Retinal pigment epithelial cell (primary cell): ENCODE results near the gene SEC31A.
"Not testable (repeated sequence)": the region's sequence is repeated elsewhere in the genome, so short reads cannot be mapped to it uniquely, and the experiment has no call there.

Experiments used
- DNase-seq: peaks from one replicate; pipeline ENCODE4 v3.0.0-alpha.2; 2010; ENCODE audit warnings: low read depth
- H3K4me3 ChIP-seq: 2 replicates; pipeline ENCODE4 v1.5.1; 2011; ENCODE audit warnings: mild to moderate bottlenecking, low read length, control low read depth, moderate library complexity
- CTCF ChIP-seq: conservative IDR thresholded peaks from 2 replicates; pipeline ENCODE4 v1.5.1; 2011; ENCODE audit warnings: low read depth, low read length, control low read depth, inconsistent platforms

The SEC31A gene

GRCh38 chr4:82851885-82852750 lies 38.8 kb downstream of the SEC31A start:
- no peak overlapping the region for H3K4me3 ChIP-seq
- DNase-seq, result peak; percentile 9
- TF ChIP-seq CTCF, result peak; percentile 61

- H3K4me3 ChIP-seq, result no peak overlapping the region
- TF ChIP-seq CTCF, result no peak
- no peak for DNase-seq
These were observed 39.6 kb downstream of the SEC31A start for GRCh38 chr4:82851318-82851717.

GRCh38 chr4:82850684-82851083 lies 40.3 kb downstream of the SEC31A start:
- H3K4me3 ChIP-seq, result no peak overlapping the region
- TF ChIP-seq CTCF, result no peak
- DNase-seq, result no peak

- no peak overlapping the region for H3K4me3 ChIP-seq
- DNase-seq, result no peak
- no peak for TF ChIP-seq CTCF
These were observed 42.2 kb downstream of the SEC31A start for GRCh38 chr4:82848706-82849105.

GRCh38 chr4:82842593-82842992 lies 48.4 kb downstream of the SEC31A start:
- H3K4me3 ChIP-seq, result no peak overlapping the region
- peak; percentile 50 for TF ChIP-seq CTCF
- no peak for DNase-seq

- TF ChIP-seq CTCF, result no peak
- no peak overlapping the region for H3K4me3 ChIP-seq
- DNase-seq, result no peak
These were observed 51.3 kb downstream of the SEC31A start for GRCh38 chr4:82839624-82840023.

- peak; percentile 63 for DNase-seq
- TF ChIP-seq CTCF, result no peak
- no peak overlapping the region for H3K4me3 ChIP-seq
These were observed 57.1 kb downstream of the SEC31A start for GRCh38 chr4:82833696-82834313.

- not testable (repeated sequence) for DNase-seq
These were observed 57.9 kb downstream of the SEC31A start for GRCh38 chr4:82833060-82833459.

More at GRCh38 chr4:82833060-82833459, 57.9 kb downstream of the SEC31A start:
- H3K4me3 ChIP-seq, result not testable (repeated sequence)
